ENCODE results near the gene CARM1. TPM values are rescaled to one million over a fixed set of nuclear protein-coding genes. Genes with fewer than 3 reads are reported as not detected.
A peak's percentile ranks its signal among the peaks of the same experiment; 100 is the strongest.
"Not testable (repeated sequence)": the region's sequence is repeated elsewhere in the genome, so short reads cannot be mapped to it uniquely, and the experiment has no call there.

CARM1 gene
- total RNA-seq, 2 donors from 2014 or later: 15.3 to 19.8 TPM

- H3K27ac ChIP-seq: peak overlapping the region; percentile 98 to 99
- TF ChIP-seq, protein P1, sequence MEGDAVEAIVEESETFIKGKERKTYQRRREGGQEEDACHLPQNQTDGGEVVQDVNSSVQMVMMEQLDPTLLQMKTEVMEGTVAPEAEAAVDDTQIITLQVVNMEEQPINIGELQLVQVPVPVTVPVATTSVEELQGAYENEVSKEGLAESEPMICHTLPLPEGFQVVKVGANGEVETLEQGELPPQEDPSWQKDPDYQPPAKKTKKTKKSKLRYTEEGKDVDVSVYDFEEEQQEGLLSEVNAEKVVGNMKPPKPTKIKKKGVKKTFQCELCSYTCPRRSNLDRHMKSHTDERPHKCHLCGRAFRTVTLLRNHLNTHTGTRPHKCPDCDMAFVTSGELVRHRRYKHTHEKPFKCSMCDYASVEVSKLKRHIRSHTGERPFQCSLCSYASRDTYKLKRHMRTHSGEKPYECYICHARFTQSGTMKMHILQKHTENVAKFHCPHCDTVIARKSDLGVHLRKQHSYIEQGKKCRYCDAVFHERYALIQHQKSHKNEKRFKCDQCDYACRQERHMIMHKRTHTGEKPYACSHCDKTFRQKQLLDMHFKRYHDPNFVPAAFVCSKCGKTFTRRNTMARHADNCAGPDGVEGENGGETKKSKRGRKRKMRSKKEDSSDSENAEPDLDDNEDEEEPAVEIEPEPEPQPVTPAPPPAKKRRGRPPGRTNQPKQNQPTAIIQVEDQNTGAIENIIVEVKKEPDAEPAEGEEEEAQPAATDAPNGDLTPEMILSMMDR (IDR thresholded peaks at IDR 0.05): no peak
- peaks cover 0 to 14% of the 10 kb centered on the region in 2 donors for H3K4me1 ChIP-seq
- peaks cover 28% of the 10 kb centered on the region for H3K36me3 ChIP-seq
- no peak for DNase-seq (ENCODE audit: low spot score)
- H3K27me3 ChIP-seq: no peaks in the 10 kb centered on the region
- H3K4me3 ChIP-seq: peak overlapping the region; percentile 69 to 73
- H3K9me3 ChIP-seq: peaks cover 0 to 6% of the 10 kb centered on the region in 2 donors
These were observed 36.1 kb upstream of the CARM1 start for GRCh38 chr19:10835089-10835753.

DNA sequence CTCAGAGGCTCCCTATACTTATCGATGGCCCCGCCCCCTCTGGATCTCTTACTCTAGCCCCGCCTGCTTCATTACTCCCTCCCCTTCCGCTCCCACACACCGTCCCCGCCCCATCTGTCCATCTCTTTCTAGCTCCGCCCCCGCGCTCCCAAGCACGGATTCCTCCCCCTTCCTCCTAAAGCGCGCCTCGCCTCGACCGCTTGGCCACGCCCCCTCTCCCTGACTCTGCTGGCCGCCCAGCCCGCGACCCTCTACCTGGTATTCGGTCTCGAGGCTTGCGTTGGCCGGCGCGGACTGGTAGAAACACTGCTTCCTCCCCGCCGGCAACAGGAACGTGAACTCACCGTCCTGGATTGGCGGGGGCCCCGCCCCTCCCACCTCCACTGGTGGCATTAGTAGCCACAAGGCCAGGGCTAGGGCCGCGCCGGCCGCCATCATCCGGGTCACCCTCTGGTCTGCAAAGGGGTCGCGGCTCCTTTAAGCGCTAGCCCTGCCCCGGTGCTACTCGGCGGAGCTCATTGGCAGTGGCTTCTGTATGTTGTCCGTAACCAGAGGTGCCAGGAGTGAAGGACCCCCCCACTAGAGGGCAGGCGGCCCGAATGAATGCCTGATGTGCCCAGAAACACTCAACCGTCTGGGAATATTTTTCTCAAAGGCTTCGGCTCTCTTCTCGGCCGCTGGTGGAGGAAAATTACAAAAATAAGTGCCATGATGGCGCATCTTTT is 35.4 kb upstream of the CARM1 start, which contains the start of gene TMED1:
Gene TMED1 (minus strand): TSS at position 459 of the 725 bp plus-strand sequence. CDS start 21 bp downstream, at position 438.
- TF ChIP-seq, protein P1 (IDR thresholded peaks at IDR 0.05): peak; percentile 40 to 43
- DNase-seq (ENCODE audit: low spot score): peak; percentile 100
- H3K4me3 ChIP-seq: peak within 1 kb of the TSS; percentile 69 to 73

DNA sequence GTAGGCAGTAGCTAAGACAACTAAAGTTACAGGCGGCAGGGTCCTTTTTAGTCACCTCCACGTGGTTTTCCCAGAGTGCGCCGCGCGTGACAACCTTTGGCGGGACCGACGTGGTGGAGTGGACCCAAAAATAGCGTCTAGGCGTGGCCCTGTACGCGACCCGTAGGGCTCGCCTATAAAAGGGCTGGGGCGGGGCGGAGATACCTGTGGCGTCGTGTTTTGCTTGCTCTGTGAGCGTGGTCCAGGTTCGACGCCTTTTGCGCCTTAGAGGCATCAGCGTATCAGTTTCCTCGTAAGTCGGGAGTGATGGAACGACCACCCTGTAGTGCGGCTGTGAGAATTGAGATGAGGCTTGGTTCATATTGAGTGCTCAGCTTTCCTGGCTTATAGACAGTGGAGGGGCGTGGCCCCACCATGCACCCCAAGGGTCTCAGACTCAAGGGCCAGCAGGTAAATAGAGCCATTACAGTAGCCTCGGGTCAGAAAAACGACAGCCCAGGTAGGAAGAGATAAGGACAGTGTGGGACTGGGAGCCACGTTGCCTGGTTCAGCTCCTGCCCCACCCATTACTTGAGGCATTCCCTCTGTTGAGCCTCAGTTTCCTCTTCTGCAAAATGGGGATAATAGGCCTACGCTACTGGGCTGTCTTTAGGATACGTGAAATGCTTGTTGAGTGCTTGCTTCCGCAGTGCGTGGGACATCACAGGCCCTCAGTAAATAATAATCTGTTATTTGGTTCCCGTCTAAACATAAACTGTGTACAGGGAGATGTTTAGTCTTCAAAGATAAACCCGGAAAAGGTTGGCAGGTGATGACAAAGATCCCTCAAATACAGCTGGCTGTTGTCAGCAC is 34.6 kb upstream of the CARM1 start:
- Histone ChIP-seq H3K36me3 (peaks cover 17% of the 10 kb centered on the region), H3K4me3 (peak overlapping the region; percentile 69 to 73), H3K4me1 (peaks cover 0 to 14% of the 10 kb centered on the region in 2 donors), H3K27ac (peak overlapping the region; percentile 98 to 99), H3K9me3 (peaks cover 0 to 6% of the 10 kb centered on the region in 2 donors), H3K27me3 (no peaks in the 10 kb centered on the region)
- peak; percentile 78 for DNase-seq (ENCODE audit: low spot score)
- TF ChIP-seq, protein P1 (IDR thresholded peaks at IDR 0.05): no peak

More for the DNA sequence above, 35.4 kb upstream of the CARM1 start, which contains the start of gene TMED1:
- Histone ChIP-seq H3K27ac (peak within 1 kb of the TSS; percentile 98 to 99), H3K9me3 (peaks cover 0 to 6% of the 10 kb centered on the region in 2 donors), H3K4me1 (peaks cover 0 to 14% of the 10 kb centered on the region in 2 donors), H3K27me3 (no peaks in the 10 kb centered on the region), H3K36me3 (peaks cover 21% of the 10 kb centered on the region)

GRCh38 chr19:10837649-10838048 is 33.7 kb upstream of the CARM1 start:
- not testable (repeated sequence) for H3K9me3 ChIP-seq; H3K4me3 ChIP-seq; H3K27ac ChIP-seq; H3K36me3 ChIP-seq; H3K27me3 ChIP-seq; DNase-seq (ENCODE audit: low spot score)
- H3K4me1 ChIP-seq: peaks cover 0 to 14% of the 10 kb centered on the region in 2 donors

- Histone ChIP-seq H3K27me3 (no peaks in the 10 kb centered on the region), H3K9me3 (peaks cover 0 to 6% of the 10 kb centered on the region in 2 donors), H3K4me1 (peaks cover 0 to 14% of the 10 kb centered on the region in 2 donors), H3K4me3 (no peak overlapping the region), H3K27ac (no peak overlapping the region), H3K36me3 (peaks cover under 1% of the 10 kb centered on the region)
- no peak for DNase-seq (ENCODE audit: low spot score)
- TF ChIP-seq, protein P1 (IDR thresholded peaks at IDR 0.05): no peak
These were observed 33.0 kb upstream of the CARM1 start for GRCh38 chr19:10838377-10838776.
